HPDE6-E6E7 (cell line): Measurements from ENCODE around the gene RAB22A.
A peak's percentile ranks its signal among the peaks of the same experiment; 100 is the strongest.

Experiments
- DNase-seq: peaks from one replicate; pipeline ENCODE4 v3.0.0; 2011; ENCODE audit warnings: missing footprints; ENCODE audit errors: extremely low spot score

RAB22A gene

GRCh38 chr20:58309591-58310290, at the start of gene RAB22A:
Gene RAB22A (plus strand): TSS chr20:58309715. CDS start chr20:58309977, 262 bp downstream.
- peak; percentile 93 for DNase-seq

GRCh38 chr20:58260006-58260405, 49.5 kb upstream of the RAB22A start:
- no peak for DNase-seq

GRCh38 chr20:58261660-58262059, 47.9 kb upstream of the RAB22A start:
- no peak for DNase-seq

DNA sequence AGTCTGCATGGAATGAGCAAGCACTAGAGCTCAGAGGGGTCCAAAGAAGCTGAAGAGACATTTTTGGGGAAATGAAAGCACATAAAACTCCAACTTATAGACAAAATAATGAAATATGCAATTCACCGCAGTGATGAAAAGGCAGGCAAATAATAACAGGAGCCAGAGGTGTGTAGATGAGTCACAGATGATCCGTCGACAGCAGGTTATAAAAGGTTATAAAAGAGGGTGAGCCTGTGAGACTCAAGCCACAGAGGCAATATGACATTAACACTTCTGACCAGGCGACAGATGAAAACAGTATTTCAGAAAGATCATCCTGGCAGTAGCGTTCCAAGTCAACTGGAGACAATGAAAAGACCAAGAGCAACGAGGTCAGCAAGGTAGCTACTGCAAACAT, 45.2 kb upstream of the RAB22A start:
- peak; percentile 46 for DNase-seq

- no peak for DNase-seq
These were observed 41.9 kb upstream of the RAB22A start for GRCh38 chr20:58267389-58268215.

GRCh38 chr20:58268421-58268821, 41.1 kb upstream of the RAB22A start:
- DNase-seq, result no peak

- no peak for DNase-seq
These were observed 40.4 kb upstream of the RAB22A start for GRCh38 chr20:58268936-58269619.

DNA sequence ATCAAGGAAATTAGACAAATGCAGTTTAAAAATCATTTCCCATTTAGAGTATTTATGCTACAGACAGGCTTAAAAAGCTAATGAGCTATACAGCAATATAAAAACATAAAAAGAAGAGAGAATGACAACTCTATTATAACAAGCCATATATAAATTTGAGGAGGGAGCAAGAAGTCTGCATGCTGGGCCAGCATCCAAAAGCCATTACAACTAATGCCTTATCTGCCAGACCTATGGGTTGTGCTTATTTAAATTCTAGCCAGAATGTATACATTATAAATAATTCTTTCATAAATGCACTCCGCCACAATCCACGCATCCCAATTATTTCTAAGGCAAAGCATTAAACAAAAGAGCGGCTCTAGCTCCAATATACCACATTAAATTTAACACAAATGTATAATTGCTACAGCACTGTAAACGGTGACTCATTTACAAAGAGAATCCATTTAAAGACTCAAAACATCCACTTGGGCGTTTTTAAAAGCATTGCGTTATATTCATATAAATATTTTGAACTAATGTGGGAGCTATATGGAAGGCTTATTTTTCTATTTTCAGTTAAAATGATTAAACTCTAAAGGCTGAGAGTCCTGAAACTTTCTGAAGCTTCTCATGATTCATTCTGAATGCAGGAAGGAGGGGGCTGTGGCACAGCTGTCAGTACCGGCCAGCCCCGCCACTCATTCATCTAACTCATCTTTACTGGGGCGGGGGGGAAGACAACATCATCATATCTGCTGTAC, 37.7 kb upstream of the RAB22A start:
- DNase-seq, result no peak

- DNase-seq, result no peak
These were observed 35.1 kb upstream of the RAB22A start for GRCh38 chr20:58274384-58274783.

GRCh38 chr20:58277107-58277506, 32.4 kb upstream of the RAB22A start:
- DNase-seq, result no peak

- no peak for DNase-seq
These were observed 31.7 kb upstream of the RAB22A start for GRCh38 chr20:58277578-58278472.

- no peak for DNase-seq
These were observed 22.8 kb upstream of the RAB22A start for GRCh38 chr20:58286729-58287128.

DNA sequence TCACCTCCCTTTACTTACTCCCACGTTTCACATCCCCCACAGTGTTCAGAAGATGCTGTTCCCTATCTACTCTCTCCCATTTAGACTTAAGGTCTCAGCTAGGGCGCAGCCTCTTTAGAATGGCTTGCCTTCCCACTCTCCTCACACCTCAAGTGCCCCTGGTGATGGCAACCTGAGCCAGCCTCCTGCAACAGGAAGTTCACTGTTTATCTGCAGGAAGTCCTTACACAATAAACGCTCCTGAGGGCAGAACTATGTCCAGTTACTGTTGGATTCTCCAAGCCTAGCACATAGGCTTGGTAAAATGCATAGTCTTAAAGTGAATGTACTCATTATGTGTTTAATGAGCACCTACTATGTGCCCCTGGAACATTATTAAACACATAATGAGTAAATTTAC, 21.9 kb upstream of the RAB22A start:
- no peak for DNase-seq

GRCh38 chr20:58289143-58289542, 20.4 kb upstream of the RAB22A start:
- DNase-seq, result no peak

DNA sequence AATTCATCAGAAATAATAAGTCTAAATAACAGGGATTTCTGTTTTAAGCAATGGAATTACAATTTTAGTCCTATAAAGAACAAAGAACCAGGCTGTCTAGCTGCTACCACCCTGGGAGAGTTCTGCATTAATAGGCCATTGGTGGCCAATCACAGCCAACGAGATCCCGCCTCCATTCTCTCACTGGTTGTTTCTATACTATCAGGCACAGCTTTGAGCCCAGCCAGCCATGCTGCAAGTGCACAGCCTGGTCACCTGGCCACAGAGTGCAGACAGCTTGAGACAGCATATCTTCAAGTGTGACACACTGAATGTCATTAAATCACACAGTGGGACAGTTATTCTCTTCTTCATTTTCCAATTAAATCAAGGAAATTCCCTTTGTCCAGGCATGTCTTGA, 16.1 kb upstream of the RAB22A start:
- DNase-seq, result no peak

DNA sequence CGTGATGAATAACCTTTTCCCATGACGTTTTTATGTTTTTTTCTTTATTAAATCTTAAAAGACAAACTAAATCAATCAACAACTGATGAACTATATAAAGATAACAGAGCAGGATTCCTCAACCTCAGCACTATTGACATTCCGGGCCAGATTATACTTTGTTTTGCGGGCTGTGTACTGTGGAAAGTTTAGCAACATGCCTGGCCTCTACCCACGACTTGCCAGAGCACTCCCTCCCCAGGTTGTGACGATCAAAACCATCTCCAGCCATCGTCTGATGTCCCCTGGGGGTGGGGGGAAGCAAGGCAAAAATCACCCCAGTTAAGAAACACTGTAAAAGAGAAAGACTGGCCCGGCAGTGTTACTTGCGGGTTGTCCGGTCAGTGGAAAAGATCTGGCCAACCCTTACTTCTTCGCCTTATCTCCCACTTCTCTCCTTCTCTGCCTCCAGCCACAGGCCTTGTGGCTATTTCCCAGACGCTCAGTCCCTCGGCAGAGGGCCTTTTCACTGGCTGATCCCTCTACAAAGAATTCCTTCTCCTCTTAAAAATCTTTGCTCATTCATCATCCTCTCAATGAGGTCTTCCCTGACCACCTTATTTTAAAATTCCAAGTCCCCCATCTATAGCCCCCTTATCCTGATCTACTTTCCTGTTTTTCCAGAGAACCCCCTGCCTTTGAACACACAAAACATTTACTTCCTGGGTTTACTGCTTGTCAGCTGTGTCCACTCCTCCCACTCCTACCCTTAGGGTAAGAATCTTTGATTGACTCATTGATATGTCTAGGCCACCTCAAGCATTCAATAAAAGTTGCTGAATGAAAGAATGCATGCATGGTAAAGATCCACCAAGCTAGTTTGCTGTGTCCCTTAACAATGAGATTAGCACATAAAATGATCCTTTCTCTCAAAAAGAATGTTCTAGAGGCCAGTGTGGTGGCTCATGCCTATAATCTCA, 14.7 kb upstream of the RAB22A start:
- DNase-seq, result peak; percentile 45

GRCh38 chr20:58296051-58296837, 13.3 kb upstream of the RAB22A start:
- DNase-seq, result no peak

DNA sequence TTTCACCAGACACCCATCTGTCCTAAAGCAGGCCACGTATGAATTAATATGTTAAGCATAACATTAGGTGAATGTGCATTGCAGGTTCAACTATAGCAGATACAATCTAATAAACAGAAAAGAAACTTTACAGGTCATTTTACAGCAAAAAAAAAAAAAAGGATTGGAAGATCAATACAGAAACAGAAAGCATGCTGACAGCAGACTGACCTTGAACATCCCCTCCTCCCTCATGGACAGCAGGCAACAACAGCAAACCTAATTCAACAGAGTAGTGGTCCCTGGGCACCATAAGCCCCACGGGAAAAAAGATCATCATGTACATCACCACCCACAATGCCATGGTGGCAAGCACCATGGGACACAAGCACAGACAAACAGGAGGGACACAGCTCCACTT, 12.1 kb upstream of the RAB22A start:
- DNase-seq, result no peak

GRCh38 chr20:58300321-58300720, 9.2 kb upstream of the RAB22A start:
- no peak for DNase-seq
